A549 (cell line): ENCODE measurements around the gene BABAM1. TPM values are rescaled to one million over a fixed set of nuclear protein-coding genes. Genes with fewer than 3 reads are reported as not detected.

Source experiments
- ATAC-seq, 2 experiments: fragments of 200-7000 bp in 1 of 2; fragments of >200 bp in 1 of 2; cut with Nextera tagmentation in 1 of 2; cut with Tn5 transposase in 1 of 2; 3 replicates each; pipeline versions ENCODE4 v1.8.0 to v1.9.1; 2018 to 2020; ENCODE audit warnings: mild to moderate bottlenecking in 1 of 2, moderate library complexity in 1 of 2
- CTCF ChIA-PET: fragments of 300-600 bp; sonication (Branson Sonifier 250); formaldehyde crosslinking; extraction: SDS; loops from one replicate; lab custom pipeline; 2021; ENCODE audit warnings: antibody characterized with exemption, inconsistent platforms; lab: Yijun Ruan, JAX
- POLR2A ChIA-PET: fragments of 350-600 bp; formaldehyde crosslinking; extraction: SDS; loops from one replicate; lab custom pipeline; 2021; ENCODE audit warnings: antibody characterized with exemption, inconsistent platforms; lab: Yijun Ruan, JAX
- DNase-seq, 2 experiments: peaks; one replicate each; pipeline versions ENCODE4 v3.0.0 to v3.0.0-alpha.2; 2011 to 2016; ENCODE audit warnings: low read depth in 1 of 2, low spot score in 1 of 2
- FAIRE-seq: peaks from 2 replicates; lab custom pipeline; 2011; peaks lifted over from hg19 to GRCh38; lab: Jason Lieb, UNC
- H3K27ac ChIP-seq, 2 experiments: fragments of >200 bp; sonication (Bioruptor Twin); formaldehyde crosslinking; 3 replicates each; pipeline ENCODE4 v1.5.1; 2016 to 2017
- H3K4me1 ChIP-seq: fragments of >200 bp; sonication (Bioruptor Twin); formaldehyde crosslinking; 3 replicates; pipeline ENCODE4 v1.6.1; 2016
- H3K4me2 ChIP-seq: fragments of >200 bp; sonication (Bioruptor Twin); formaldehyde crosslinking; 3 replicates; pipeline ENCODE4 v1.6.1; 2016
- H3K4me3 ChIP-seq: fragments of >200 bp; sonication (Bioruptor Twin); formaldehyde crosslinking; 3 replicates; pipeline ENCODE4 v1.5.1; 2016
- H3K9me3 ChIP-seq: fragments of >200 bp; sonication (Bioruptor Twin); formaldehyde crosslinking; 3 replicates; pipeline ENCODE4 v1.6.1; 2016
- CHD2 ChIP-seq: fragments of 150-350 bp; IDR thresholded peaks from 2 replicates; pipeline ENCODE4 v1.6.1; 2014; ENCODE audit warnings: low read length; ENCODE audit not compliant: partially characterized antibody
- EHMT2 ChIP-seq: fragments of 200-600 bp; sonication (generic); IDR thresholded peaks from 2 replicates; pipeline ENCODE4 v1.6.1; 2016; ENCODE audit warnings: antibody characterized with exemption, low read depth, mild to moderate bottlenecking, moderate library complexity
- EP300 ChIP-seq, 2 experiments: fragments of >200 bp; sonication (Bioruptor Twin); formaldehyde crosslinking; IDR thresholded peaks; 2 replicates in 1 of 2; 3 replicates in 1 of 2; pipeline ENCODE4 v1.6.1; 2016 to 2017
- FOSB ChIP-seq: fragments of 250-450 bp; sonication (Bioruptor Pico); IDR thresholded peaks from 2 replicates; pipeline ENCODE4 v1.5.0; 2020; ENCODE audit warnings: mild to moderate bottlenecking, moderate library complexity
- FOSL2 ChIP-seq, 2 experiments: fragments of 450-650 bp in 1 of 2; fragments of >200 bp in 1 of 2; sonication (Bioruptor Twin) in 1 of 2; formaldehyde crosslinking; IDR thresholded peaks; 2 replicates each; pipeline versions ENCODE4 v1.5.0 to v1.6.1; 2016 to 2020; ENCODE audit warnings: mild to moderate bottlenecking in 1 of 2, moderate library complexity in 1 of 2
- FOXS1 ChIP-seq: fragments of 250-450 bp; sonication (Bioruptor Pico); IDR thresholded peaks from 2 replicates; pipeline ENCODE4 v1.5.0; 2020; ENCODE audit warnings: mild to moderate bottlenecking, moderate library complexity
- HOXA7 ChIP-seq: fragments of 250-450 bp; sonication (Bioruptor Pico); IDR thresholded peaks from 2 replicates; pipeline ENCODE4 v1.5.0; 2020; ENCODE audit warnings: mild to moderate bottlenecking, moderate library complexity
- HOXB13 ChIP-seq: fragments of 250-450 bp; sonication (Bioruptor Pico); IDR thresholded peaks from 2 replicates; pipeline ENCODE4 v1.5.0; 2020; ENCODE audit warnings: low read depth, mild to moderate bottlenecking, moderate library complexity
- HOXB5 ChIP-seq: fragments of 250-450 bp; sonication (Bioruptor Pico); IDR thresholded peaks from 2 replicates; pipeline ENCODE4 v1.5.0; 2020; ENCODE audit warnings: mild to moderate bottlenecking, moderate library complexity
- KDM5A ChIP-seq: fragments of 200-600 bp; sonication (generic); IDR thresholded peaks from 2 replicates; pipeline ENCODE4 v1.6.1; 2016; ENCODE audit warnings: antibody characterized with exemption, mild to moderate bottlenecking
- MAZ ChIP-seq: fragments of 150-350 bp; IDR thresholded peaks from 2 replicates; pipeline ENCODE4 v1.6.1; 2014; ENCODE audit warnings: antibody characterized with exemption, low read depth, low read length, borderline replicate concordance
- NR3C1 ChIP-seq: fragments of >200 bp; sonication (Bioruptor Twin); formaldehyde crosslinking; IDR thresholded peaks from 3 replicates; pipeline ENCODE4 v1.6.1; 2017
- PHF8 ChIP-seq: fragments of 200-600 bp; sonication (generic); IDR thresholded peaks from 2 replicates; pipeline ENCODE4 v1.6.1; 2016; ENCODE audit warnings: low read depth, mild to moderate bottlenecking, antibody characterized with exemption, moderate library complexity, borderline replicate concordance
- RAD21 ChIP-seq, 2 experiments: fragments of >200 bp in 1 of 2; sonication (Bioruptor Twin) in 1 of 2; formaldehyde crosslinking in 1 of 2; IDR thresholded peaks in 1 of 2; conservative IDR thresholded peaks in 1 of 2; 2 replicates in 1 of 2; 3 replicates in 1 of 2; pipeline ENCODE4 v1.6.1; 2012 to 2018; ENCODE audit warnings: inconsistent platforms in 1 of 2
- RFX5 ChIP-seq: fragments of 450-650 bp; IDR thresholded peaks from 2 replicates; pipeline ENCODE4 v1.7.1; 2014; ENCODE audit warnings: antibody characterized with exemption, mild to moderate bottlenecking, moderate library complexity
- RNF2 ChIP-seq: fragments of 200-600 bp; sonication (generic); IDR thresholded peaks from 2 replicates; pipeline ENCODE4 v1.6.1; 2016; ENCODE audit warnings: low read depth, mild to moderate bottlenecking, antibody characterized with exemption, moderate library complexity, borderline replicate concordance
- SMC3 ChIP-seq: fragments of >200 bp; sonication (Bioruptor Twin); formaldehyde crosslinking; IDR thresholded peaks from 3 replicates; pipeline ENCODE4 v1.6.1; 2018; ENCODE audit warnings: inconsistent platforms
- TFCP2L1 ChIP-seq: fragments of 250-450 bp; sonication (Bioruptor Pico); IDR thresholded peaks from 2 replicates; pipeline ENCODE4 v1.5.0; 2021; ENCODE audit warnings: mild to moderate bottlenecking
- ZFP36 ChIP-seq: fragments of 450-650 bp; IDR thresholded peaks from 2 replicates; pipeline ENCODE4 v1.6.1; 2014; ENCODE audit warnings: borderline replicate concordance; ENCODE audit not compliant: partially characterized antibody
- WGBS: methylation state at CpG from one replicate; pipeline ENCODE4 v1.1.6; 2017; ENCODE audit errors: missing lambda C conversion rate; 5-methylcytosine and 5-hydroxymethylcytosine counted together
- polyA plus RNA-seq, 4 experiments: library from polyadenylated mRNA; depleted of rRNA in 3 of 4; stranded (reverse); fragments of >200 nt; fragmentation: RNase III in 1 of 4; extraction: RNeasy Plus Mini Kit Qiagen cat#74134 plus additional on column Dnase treatment in 1 of 4; gene quantifications; 2 replicates in 3 of 4; 3 replicates in 1 of 4; pipeline ENCODE4 v1.2.3, GENCODE V29; 2011 to 2017
- TF ChIP-seq, protein P1 (sequence below): IDR thresholded peaks from 2 replicates; pipeline ENCODE4 v1.6.1; 2012; ENCODE audit warnings: low read depth, borderline replicate concordance
- TF ChIP-seq, protein P2 (sequence below): fragments of 450-650 bp; IDR thresholded peaks from 2 replicates; pipeline ENCODE4 v1.6.1; 2014; ENCODE audit warnings: antibody characterized with exemption
- TF ChIP-seq, protein P3 (sequence below): IDR thresholded peaks from 2 replicates; pipeline ENCODE4 v1.6.1; 2012
- TF ChIP-seq, protein P4 (sequence below): fragments of 250-450 bp; sonication (Bioruptor Pico); IDR thresholded peaks from 2 replicates; pipeline ENCODE4 v1.5.0; 2021; ENCODE audit warnings: mild to moderate bottlenecking, moderate library complexity, borderline replicate concordance
- TF ChIP-seq, protein P5 (sequence below): fragments of 250-450 bp; sonication (Bioruptor Pico); IDR thresholded peaks from 2 replicates; pipeline ENCODE4 v1.5.0; 2020; ENCODE audit warnings: low read depth, mild to moderate bottlenecking, moderate library complexity

The BABAM1 gene
- polyA plus RNA-seq, 2 of the 4 experiments (the other 2 are of a cell fraction): 56.0 to 67.6 TPM

DNA sequence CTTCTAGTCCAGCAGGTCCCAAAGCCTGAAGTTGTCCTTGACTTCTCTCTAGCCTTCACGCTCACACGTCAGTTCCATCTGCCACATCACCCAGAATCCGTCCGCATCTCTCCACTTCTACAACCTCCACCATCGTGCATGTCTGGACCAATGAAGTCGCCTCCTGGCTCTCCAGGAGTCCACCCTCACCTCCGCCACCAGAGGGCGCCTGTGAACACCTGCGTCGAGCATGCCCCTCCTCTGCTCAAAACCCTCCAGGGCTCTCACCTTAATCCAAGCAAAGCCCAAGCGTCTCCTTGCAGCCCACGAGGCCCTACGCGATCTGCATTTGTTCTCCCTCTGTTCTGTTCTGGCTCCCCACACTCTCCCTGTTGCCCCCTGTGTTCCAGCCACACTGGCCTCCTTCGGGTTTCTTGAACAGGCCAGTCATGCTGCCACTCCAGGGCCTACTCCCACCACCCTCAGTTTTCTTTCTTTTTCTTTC is 6.4 kb upstream of the BABAM1 start (continued):
- TF ChIP-seq EHMT2: no peak
- TF ChIP-seq NR3C1: no peak
- TF ChIP-seq KDM5A: no peak
- TF ChIP-seq, protein P1, sequence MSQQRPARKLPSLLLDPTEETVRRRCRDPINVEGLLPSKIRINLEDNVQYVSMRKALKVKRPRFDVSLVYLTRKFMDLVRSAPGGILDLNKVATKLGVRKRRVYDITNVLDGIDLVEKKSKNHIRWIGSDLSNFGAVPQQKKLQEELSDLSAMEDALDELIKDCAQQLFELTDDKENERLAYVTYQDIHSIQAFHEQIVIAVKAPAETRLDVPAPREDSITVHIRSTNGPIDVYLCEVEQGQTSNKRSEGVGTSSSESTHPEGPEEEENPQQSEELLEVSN: no peak
- peak; percentile 75 for TF ChIP-seq SMC3
- TF ChIP-seq HOXB13 (CRISPR knock-in tag): no peak
- no peak for TF ChIP-seq MAZ
- TF ChIP-seq HOXA7: no peak
- TF ChIP-seq RAD21 (conservative IDR thresholded peaks at IDR 0.05 in 1 of 2, IDR thresholded peaks at IDR 0.05 in 1 of 2): peak; percentile 55 to 63
- TF ChIP-seq, protein P2, sequence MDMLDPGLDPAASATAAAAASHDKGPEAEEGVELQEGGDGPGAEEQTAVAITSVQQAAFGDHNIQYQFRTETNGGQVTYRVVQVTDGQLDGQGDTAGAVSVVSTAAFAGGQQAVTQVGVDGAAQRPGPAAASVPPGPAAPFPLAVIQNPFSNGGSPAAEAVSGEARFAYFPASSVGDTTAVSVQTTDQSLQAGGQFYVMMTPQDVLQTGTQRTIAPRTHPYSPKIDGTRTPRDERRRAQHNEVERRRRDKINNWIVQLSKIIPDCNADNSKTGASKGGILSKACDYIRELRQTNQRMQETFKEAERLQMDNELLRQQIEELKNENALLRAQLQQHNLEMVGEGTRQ: no peak
- no peak for TF ChIP-seq PHF8
- TF ChIP-seq, protein P3, sequence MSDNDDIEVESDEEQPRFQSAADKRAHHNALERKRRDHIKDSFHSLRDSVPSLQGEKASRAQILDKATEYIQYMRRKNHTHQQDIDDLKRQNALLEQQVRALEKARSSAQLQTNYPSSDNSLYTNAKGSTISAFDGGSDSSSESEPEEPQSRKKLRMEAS: peak; percentile 76
- no peak for TF ChIP-seq FOXS1 (CRISPR knock-in tag)

DNA sequence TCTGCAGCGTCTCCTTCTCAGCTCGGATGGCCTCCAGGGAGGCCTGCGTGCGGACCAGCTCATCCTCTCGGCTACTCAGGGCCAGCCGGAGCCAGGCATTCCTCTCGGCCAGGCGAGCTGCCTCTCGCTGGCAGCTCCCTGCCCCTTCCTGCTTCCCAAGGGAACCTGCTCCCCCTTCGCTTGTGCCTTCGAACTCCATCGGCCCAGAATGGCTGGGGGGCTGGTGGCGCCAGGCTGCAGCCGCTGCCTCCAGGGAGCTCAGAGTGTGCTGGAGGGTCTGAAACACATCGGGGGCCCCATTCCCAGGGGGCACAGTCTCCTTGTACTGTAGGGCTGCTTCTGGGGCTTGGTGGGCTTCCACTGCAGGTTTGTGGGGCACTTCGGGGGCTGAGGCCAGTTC is 4.7 kb upstream of the BABAM1 start:
- H3K27ac ChIP-seq: no peak overlapping the region
- ATAC-seq: no peak
- H3K4me2 ChIP-seq: no peak overlapping the region
- no peaks in the 10 kb centered on the region for H3K4me1 ChIP-seq
- POLR2A ChIA-PET: interaction anchor here (0.6 kb wide), 2 partner anchors 11 to 196 kb away, joined by 3 to 5 read pairs; no protein-coding TSS in a partner anchor
- no peaks in the 10 kb centered on the region for H3K9me3 ChIP-seq
- TF ChIP-seq HOXA7: no peak
- 80% methylated on average over 10 of the region's 16 CpGs for WGBS
- H3K4me3 ChIP-seq: no peak overlapping the region
- no peak for DNase-seq
- CTCF ChIA-PET: interaction anchor here (2.5 to 8.0 kb wide), 6 partner anchors 7 to 36 kb away, joined by 9 to 77 read pairs (median 31); partner anchors contain the start of genes ANKLE1 and OCEL1
- no peak for FAIRE-seq

DNA sequence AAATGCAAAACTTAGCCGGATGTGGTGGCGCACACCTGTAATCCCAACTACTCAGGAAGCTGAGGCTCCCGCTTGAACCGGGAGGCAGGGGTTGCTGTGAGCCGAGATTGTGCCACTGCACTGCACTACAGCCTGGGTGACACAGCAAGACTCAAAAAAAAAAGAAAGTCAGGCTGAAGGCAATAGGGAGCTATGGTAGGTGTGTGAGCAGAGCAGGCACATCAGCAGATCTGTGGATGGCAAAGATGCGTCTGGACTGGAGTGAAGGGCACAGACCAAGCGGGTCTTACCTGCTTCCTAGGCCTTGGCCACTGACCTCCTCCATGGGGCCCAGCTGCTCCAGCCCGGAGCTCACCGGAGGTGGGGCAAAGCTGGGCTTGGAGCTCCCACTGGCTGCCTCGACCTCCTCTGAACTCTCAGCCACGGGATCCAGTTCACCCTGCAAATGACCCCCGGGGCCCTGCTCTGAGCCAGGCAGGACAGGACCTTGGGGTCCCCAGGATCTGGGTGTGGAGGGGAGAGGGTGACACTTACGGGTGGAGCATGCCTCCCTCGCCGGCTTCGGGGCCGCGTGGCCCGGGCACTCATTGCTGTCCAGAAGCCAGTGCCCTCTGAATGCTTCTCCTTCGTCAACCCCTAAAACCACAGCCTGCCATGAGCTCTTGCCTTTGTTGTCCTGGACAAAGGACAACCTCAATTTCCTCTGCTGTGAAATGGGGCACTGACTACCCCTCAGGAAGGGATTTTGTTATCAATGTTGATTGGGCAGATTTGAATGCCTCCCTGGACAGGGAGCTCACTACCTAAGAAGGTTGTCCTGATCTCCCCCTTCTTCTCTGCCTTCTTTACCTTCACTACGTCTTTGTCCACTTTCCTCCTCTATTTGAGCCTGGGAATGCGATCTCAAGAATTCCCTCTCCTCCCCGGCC is 3.3 kb upstream of the BABAM1 start:
- ATAC-seq: no peak
- peaks cover 4% of the 10 kb centered on the region; the same call in 2 of the 3 replicates for H3K4me1 ChIP-seq
- H3K4me2 ChIP-seq: no peak overlapping the region
- H3K9me3 ChIP-seq: no peaks in the 10 kb centered on the region
- no peak for DNase-seq
- ChIA-PET POLR2A (interaction anchor here (0.5 kb wide), 1 partner anchor 65 kb away, joined by 3 read pairs; no protein-coding TSS in a partner anchor), CTCF (interaction anchor here (0.5 to 8.0 kb wide), 5 partner anchors 9 to 29 kb away, joined by 3 to 77 read pairs (median 9); partner anchors contain the start of gene ANKLE1)
- H3K27ac ChIP-seq: peak overlapping the region in 1 of 2 experiments; percentile 24; a peak in 1 of 6 replicates
- 89% methylated on average over 18 of the region's 23 CpGs for WGBS
- no peak overlapping the region for H3K4me3 ChIP-seq
- no peak for FAIRE-seq
- TF ChIP-seq TFCP2L1 (CRISPR knock-in tag): no peak
- TF ChIP-seq ZFP36: peak; percentile 78

DNA sequence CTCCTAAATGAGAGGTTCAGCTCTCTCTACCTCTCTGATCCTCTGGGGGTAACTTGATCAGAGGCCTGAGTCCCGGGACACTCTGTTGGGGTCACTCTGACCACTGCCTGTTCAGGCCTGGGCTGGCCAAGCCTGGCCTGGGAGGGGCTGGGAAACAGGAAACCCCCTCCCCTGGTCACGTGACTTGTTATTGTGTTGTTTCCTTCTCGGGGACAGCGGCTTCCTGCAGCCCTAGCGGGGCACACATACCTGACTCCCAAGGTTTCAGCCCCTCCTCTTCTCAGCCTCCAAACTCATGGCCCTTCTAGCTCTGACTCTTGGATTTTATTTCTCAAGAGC is 2.6 kb upstream of the BABAM1 start, which contains the start of gene USHBP1:
Gene USHBP1, minus strand, starts transcription at position 105 of the 339 bp plus-strand sequence. CDS start 446 bp downstream, outside the sequence.
- Histone ChIP-seq H3K9me3 (no peaks in the 10 kb centered on the region), H3K4me1 (peaks cover 4% of the 10 kb centered on the region; the same call in 2 of the 3 replicates), H3K4me3 (no peak within 1 kb of the TSS)
- ATAC-seq: no peak
- TF ChIP-seq FOSB (no peak), RNF2 (no peak), HOXB5 (CRISPR knock-in tag) (no peak), CHD2 (no peak), FOSL2 (IDR thresholded peaks at IDR 0.05) (no peak), FOSL2 (CRISPR knock-in tag; IDR thresholded peaks at IDR 0.05) (no peak), RFX5 (no peak), EP300 (IDR thresholded peaks at IDR 0.05) (no peak)
- TF ChIP-seq, protein P4, sequence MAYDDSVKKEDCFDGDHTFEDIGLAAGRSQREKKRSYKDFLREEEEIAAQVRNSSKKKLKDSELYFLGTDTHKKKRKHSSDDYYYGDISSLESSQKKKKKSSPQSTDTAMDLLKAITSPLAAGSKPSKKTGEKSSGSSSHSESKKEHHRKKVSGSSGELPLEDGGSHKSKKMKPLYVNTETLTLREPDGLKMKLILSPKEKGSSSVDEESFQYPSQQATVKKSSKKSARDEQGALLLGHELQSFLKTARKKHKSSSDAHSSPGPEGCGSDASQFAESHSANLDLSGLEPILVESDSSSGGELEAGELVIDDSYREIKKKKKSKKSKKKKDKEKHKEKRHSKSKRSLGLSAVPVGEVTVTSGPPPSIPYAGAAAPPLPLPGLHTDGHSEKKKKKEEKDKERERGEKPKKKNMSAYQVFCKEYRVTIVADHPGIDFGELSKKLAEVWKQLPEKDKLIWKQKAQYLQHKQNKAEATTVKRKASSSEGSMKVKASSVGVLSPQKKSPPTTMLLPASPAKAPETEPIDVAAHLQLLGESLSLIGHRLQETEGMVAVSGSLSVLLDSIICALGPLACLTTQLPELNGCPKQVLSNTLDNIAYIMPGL (CRISPR knock-in tag): no peak
- TF ChIP-seq, protein P1: no peak
- TF ChIP-seq, protein P5, sequence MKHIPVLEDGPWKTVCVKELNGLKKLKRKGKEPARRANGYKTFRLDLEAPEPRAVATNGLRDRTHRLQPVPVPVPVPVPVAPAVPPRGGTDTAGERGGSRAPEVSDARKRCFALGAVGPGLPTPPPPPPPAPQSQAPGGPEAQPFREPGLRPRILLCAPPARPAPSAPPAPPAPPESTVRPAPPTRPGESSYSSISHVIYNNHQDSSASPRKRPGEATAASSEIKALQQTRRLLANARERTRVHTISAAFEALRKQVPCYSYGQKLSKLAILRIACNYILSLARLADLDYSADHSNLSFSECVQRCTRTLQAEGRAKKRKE (CRISPR knock-in tag): no peak
- TF ChIP-seq, all 56 proteins: peak for 0
- FAIRE-seq (no peak), DNase-seq (no peak)
- 77% methylated on average over 5 of the region's 5 CpGs for WGBS
- H3K4me2 ChIP-seq: no peak within 1 kb of the TSS
- H3K27ac ChIP-seq: peak within 1 kb of the TSS in 1 of 2 experiments; percentile 24; a peak in 1 of 6 replicates
- ChIA-PET POLR2A (no interaction called here), CTCF (interaction anchor here (0.6 to 8.0 kb wide), 5 partner anchors 9 to 95 kb away, joined by 3 to 77 read pairs (median 9); partner anchors contain the start of gene ANKLE1)
